ENCODE data around the gene BAZ1B.
"Not testable (repeated sequence)": the region's sequence is repeated elsewhere in the genome, so short reads cannot be mapped to it uniquely, and the experiment has no call there.

The BAZ1B gene

GRCh38 chr7:73496626-73497025 lies 25.5 kb downstream of the BAZ1B start:
- no peak for DNase-seq (ENCODE audit: low spot score)

GRCh38 chr7:73495507-73495906 lies 26.6 kb downstream of the BAZ1B start:
- not testable (repeated sequence) for DNase-seq (ENCODE audit: low spot score)

GRCh38 chr7:73489976-73490375 lies 32.1 kb downstream of the BAZ1B start:
- no peak for DNase-seq (ENCODE audit: low spot score)

- DNase-seq (ENCODE audit: low spot score): no peak
Measured at GRCh38 chr7:73487486-73487885, 34.6 kb downstream of the BAZ1B start.

- no peak for DNase-seq (ENCODE audit: low spot score)
Measured at GRCh38 chr7:73483171-73483570, 38.9 kb downstream of the BAZ1B start.

- no peak for DNase-seq (ENCODE audit: low spot score)
Measured at GRCh38 chr7:73482746-73483145, 39.3 kb downstream of the BAZ1B start.

GRCh38 chr7:73481521-73481920 lies 40.6 kb downstream of the BAZ1B start:
- not testable (repeated sequence) for DNase-seq (ENCODE audit: low spot score)

GRCh38 chr7:73478549-73478948 lies 43.5 kb downstream of the BAZ1B start:
- no peak for DNase-seq (ENCODE audit: low spot score)

- no peak for DNase-seq (ENCODE audit: low spot score)
Measured at GRCh38 chr7:73477376-73477775, 44.7 kb downstream of the BAZ1B start.

GRCh38 chr7:73470208-73470607 lies 51.9 kb downstream of the BAZ1B start:
- DNase-seq (ENCODE audit: low spot score): no peak

GRCh38 chr7:73467046-73467445 lies 55.0 kb downstream of the BAZ1B start:
- DNase-seq (ENCODE audit: low spot score): not testable (repeated sequence)

GRCh38 chr7:73466112-73466511 lies 56.0 kb downstream of the BAZ1B start:
- DNase-seq (ENCODE audit: low spot score): no peak

GRCh38 chr7:73463966-73464365 lies 58.1 kb downstream of the BAZ1B start:
- no peak for DNase-seq (ENCODE audit: low spot score)

GRCh38 chr7:73463260-73463659 lies 58.8 kb downstream of the BAZ1B start:
- DNase-seq (ENCODE audit: low spot score): no peak

GRCh38 chr7:73461782-73462285 lies 60.3 kb downstream of the BAZ1B start:
- no peak for DNase-seq (ENCODE audit: low spot score)

GRCh38 chr7:73454424-73454823 lies 67.7 kb downstream of the BAZ1B start:
- DNase-seq (ENCODE audit: low spot score): no peak

GRCh38 chr7:73452999-73453635 lies 69.0 kb downstream of the BAZ1B start:
- DNase-seq (ENCODE audit: low spot score): no peak

GRCh38 chr7:73451780-73452398 lies 70.2 kb downstream of the BAZ1B start:
- DNase-seq (ENCODE audit: low spot score): peak; percentile 29

- no peak for DNase-seq (ENCODE audit: low spot score)
Measured at GRCh38 chr7:73449422-73449821, 72.7 kb downstream of the BAZ1B start.

- no peak for DNase-seq (ENCODE audit: low spot score)
Measured at GRCh38 chr7:73448609-73449008, 73.5 kb downstream of the BAZ1B start.

- no peak for DNase-seq (ENCODE audit: low spot score)
Measured at GRCh38 chr7:73447121-73447733, 74.9 kb downstream of the BAZ1B start.

- DNase-seq (ENCODE audit: low spot score): no peak
Measured at GRCh38 chr7:73446682-73447081, 75.4 kb downstream of the BAZ1B start.

- no peak for DNase-seq (ENCODE audit: low spot score)
Measured at GRCh38 chr7:73443548-73444255, 78.4 kb downstream of the BAZ1B start.
